HG03520 (cell line): Measurements from ENCODE around the gene IGFBP6.
"Not testable (repeated sequence)": the region's sequence is repeated elsewhere in the genome, so short reads cannot be mapped to it uniquely, and the experiment has no call there.

Source experiments
- ATAC-seq: cut with Tn5 transposase; IDR thresholded peaks from one replicate; pipeline ENCODE4 v1.9.1; 2021; ENCODE audit warnings: mild to moderate bottlenecking, moderate library complexity; ENCODE audit not compliant: unreplicated experiment

IGFBP6 gene

GRCh38 chr12:53096089-53096741 is 1.3 kb upstream of the IGFBP6 start:
- no peak for ATAC-seq

- no peak for ATAC-seq
Measured at GRCh38 chr12:53096759-53097158, 708 bp upstream of the IGFBP6 start.

GRCh38 chr12:53097207-53097563 is 282 bp upstream of the IGFBP6 start:
- no peak for ATAC-seq

GRCh38 chr12:53098354-53098981 is 1.0 kb downstream of the IGFBP6 start:
- no peak for ATAC-seq

- ATAC-seq: no peak
Measured at GRCh38 chr12:53099071-53099882, 1.8 kb downstream of the IGFBP6 start.

- ATAC-seq: no peak
Measured at GRCh38 chr12:53100466-53101151, 3.1 kb downstream of the IGFBP6 start.

- ATAC-seq: no peak
Measured at GRCh38 chr12:53101266-53101665, 3.8 kb downstream of the IGFBP6 start.

GRCh38 chr12:53101931-53102781 is 4.7 kb downstream of the IGFBP6 start:
- ATAC-seq: no peak

GRCh38 chr12:53102883-53103807 is 5.7 kb downstream of the IGFBP6 start, which contains the start of gene SOAT2:
TSS of gene SOAT2 (plus strand) at chr12:53103486. CDS start at chr12:53103578, 92 bp downstream.
- peak; percentile 52 for ATAC-seq

- ATAC-seq: no peak
Measured at GRCh38 chr12:53103860-53104305, 6.4 kb downstream of the IGFBP6 start.

GRCh38 chr12:53105256-53105655 is 7.8 kb downstream of the IGFBP6 start:
- ATAC-seq: no peak

- no peak for ATAC-seq
Measured at GRCh38 chr12:53105712-53106439, 8.4 kb downstream of the IGFBP6 start.

- no peak for ATAC-seq
Measured at GRCh38 chr12:53107122-53107521, 9.7 kb downstream of the IGFBP6 start.

- not testable (repeated sequence) for ATAC-seq
Measured at GRCh38 chr12:53112431-53112830, 15.0 kb downstream of the IGFBP6 start.

GRCh38 chr12:53113136-53113705 is 15.8 kb downstream of the IGFBP6 start:
- no peak for ATAC-seq

- ATAC-seq: no peak
Measured at GRCh38 chr12:53113951-53114350, 16.5 kb downstream of the IGFBP6 start.

GRCh38 chr12:53115112-53115890 is 17.8 kb downstream of the IGFBP6 start:
- ATAC-seq: no peak
